CD4-positive, alpha-beta T cell (primary cell): ENCODE data around the gene TSPAN15. TPM values are rescaled to one million over a fixed set of nuclear protein-coding genes. Genes with fewer than 3 reads are reported as not detected.

ENCODE experiments used
- ATAC-seq: fragments of 200-7000 bp; cut with Tn5 transposase; one replicate; pipeline ENCODE4 v1.10.0; 2022; ENCODE audit warnings: mild to moderate bottlenecking; ENCODE audit not compliant: poor library complexity
- CTCF ChIA-PET: fragments of 350-600 bp; sonication (Branson Sonifier 250); formaldehyde crosslinking; loops from one replicate; lab custom pipeline; 2021; ENCODE audit warnings: antibody characterized with exemption, inconsistent platforms; lab: Charles Lee
- POLR2A ChIA-PET: fragments of 350-600 bp; sonication (Branson Sonifier 250); formaldehyde crosslinking; loops from one replicate; lab custom pipeline; 2021; ENCODE audit warnings: antibody characterized with exemption, inconsistent platforms; lab: Charles Lee
- DNase-seq, 14 experiments: peaks; one replicate each; pipeline ENCODE4 v3.0.0-alpha.2; 2013 to 2020; ENCODE audit warnings: mixed read lengths in 2 of 14
- H3K27ac ChIP-seq, 2 donors: one replicate each; pipeline versions ENCODE4 v1.5.1 to v1.7.0; 2013; ENCODE audit warnings: low read length in 2 of 2, low read depth in 1 of 2, mild to moderate bottlenecking in 1 of 2
- H3K27me3 ChIP-seq, 2 experiments: 1 replicate in 1 of 2; 2 replicates in 1 of 2; pipeline versions ENCODE4 v1.6.1 to v1.7.0; 2013; ENCODE audit warnings: low read length in 2 of 2, control low read depth in 1 of 2, mild to moderate bottlenecking in 1 of 2, moderate library complexity in 1 of 2; ENCODE audit not compliant: insufficient read depth in 2 of 2, control insufficient read depth in 1 of 2
- H3K36me3 ChIP-seq: one replicate; pipeline ENCODE4 v1.6.1; 2013; ENCODE audit warnings: low read length, control low read depth; ENCODE audit not compliant: insufficient read depth
- H3K4me1 ChIP-seq: one replicate; pipeline ENCODE4 v1.6.1; 2013; ENCODE audit warnings: low read length, control low read depth; ENCODE audit not compliant: insufficient read depth
- H3K4me3 ChIP-seq: one replicate; pipeline ENCODE4 v1.5.1; 2013; ENCODE audit warnings: mild to moderate bottlenecking, low read length, moderate library complexity
- H3K9me3 ChIP-seq, 2 experiments: 1 replicate in 1 of 2; 2 replicates in 1 of 2; pipeline versions ENCODE4 v1.6.1 to v1.7.0; 2013; ENCODE audit warnings: low read length in 2 of 2, mild to moderate bottlenecking in 2 of 2, control low read depth in 1 of 2, moderate library complexity in 1 of 2; ENCODE audit not compliant: control insufficient read depth in 1 of 2, insufficient read depth in 1 of 2
- H3K27ac Mint-ChIP-seq: one replicate; pipeline ENCODE4 v1.8.0; 2020; ENCODE audit warnings: mixed read lengths
- H3K27me3 Mint-ChIP-seq: one replicate; pipeline ENCODE4 v1.8.0; 2021; ENCODE audit warnings: mixed read lengths
- H3K36me3 Mint-ChIP-seq: one replicate; pipeline ENCODE4 v1.8.0; 2021; ENCODE audit warnings: low read depth, mixed read lengths
- H3K4me1 Mint-ChIP-seq: one replicate; pipeline ENCODE4 v1.8.0; 2021; ENCODE audit warnings: low read depth, mixed read lengths
- H3K4me3 Mint-ChIP-seq: one replicate; pipeline ENCODE4 v1.8.0; 2020; ENCODE audit warnings: mild to moderate bottlenecking, mixed read lengths
- H3K9me3 Mint-ChIP-seq: one replicate; pipeline ENCODE4 v1.8.0; 2020; ENCODE audit warnings: mixed read lengths
- CTCF ChIP-seq: fragments of 200-600 bp; IDR thresholded peaks from one replicate; pipeline ENCODE4 v1.8.0; 2022; ENCODE audit warnings: antibody characterized with exemption, mild to moderate bottlenecking
- intact Hi-C, 2 experiments: fragments of 100-400 bp; cut with DNase I in 1 of 2; cut with micrococcal nuclease in 1 of 2; formaldehyde crosslinking; loops; one replicate each; pipeline versions ENCODE4 v1.15.1 to v1.9.0; 2023 to 2025; cut with DNase I, micrococcal nuclease
- total RNA-seq, 174 experiments: library from RNA in 2 of 174; stranded (reverse) in 2 of 174; gene quantifications; one replicate each; pipeline ENCODE4 v1.2.3 and lab custom pipeline; 2021 to 2026

Gene TSPAN15
- total RNA-seq, 2 experiments from 2014 or later, result 2.2 to 2.5 TPM

GRCh38 chr10:69445041-69445440 is 6.2 kb upstream of the TSPAN15 start:
- intact Hi-C loops, result no loop called here
- POLR2A ChIA-PET, result no interaction called here
- Histone ChIP-seq H3K27ac (no peak overlapping the region), H3K36me3 (no peaks in the 10 kb centered on the region), H3K4me3 (no peak overlapping the region), H3K27me3 (no peaks in the 10 kb centered on the region), H3K4me1 (peaks cover 7% of the 10 kb centered on the region), H3K9me3 (no peaks in the 10 kb centered on the region)
- Mint-ChIP-seq H3K27ac (no peak overlapping the region), H3K27me3 (peaks cover 7% of the 10 kb centered on the region), H3K9me3 (no peaks in the 10 kb centered on the region), H3K4me1 (peaks cover 6% of the 10 kb centered on the region), H3K36me3 (no peaks in the 10 kb centered on the region), H3K4me3 (no peak overlapping the region)
- TF ChIP-seq CTCF, result no peak
- ATAC-seq (no peak), DNase-seq (no peak)
- CTCF ChIA-PET, result no interaction called here

DNA sequence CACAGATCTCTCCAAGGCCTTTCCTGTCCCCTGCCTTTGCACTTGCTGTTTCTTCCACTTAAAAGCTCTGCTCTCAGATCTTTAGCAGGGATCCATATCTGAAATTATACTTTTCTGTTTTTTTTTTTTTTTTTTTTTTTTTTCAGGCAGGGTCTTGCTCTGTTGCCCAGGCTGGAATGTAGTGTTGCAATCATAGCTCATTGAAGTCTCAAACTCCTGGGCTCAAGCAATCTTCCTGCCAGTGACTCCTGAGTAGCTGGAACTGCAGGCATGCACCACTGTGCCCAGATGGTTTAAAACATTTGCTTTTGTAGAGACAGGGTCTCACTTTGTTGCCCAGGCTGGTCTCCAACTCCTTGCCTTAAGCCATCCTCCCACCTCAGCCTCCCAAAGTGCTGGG is 5.0 kb upstream of the TSPAN15 start:
- no peak overlapping the region for H3K4me3 ChIP-seq
- no peaks in the 10 kb centered on the region for H3K9me3 ChIP-seq
- Mint-ChIP-seq H3K27me3 (peaks cover 7% of the 10 kb centered on the region), H3K36me3 (no peaks in the 10 kb centered on the region), H3K4me3 (no peak overlapping the region), H3K9me3 (no peaks in the 10 kb centered on the region), H3K4me1 (peaks cover 12% of the 10 kb centered on the region), H3K27ac (no peak overlapping the region)
- ChIA-PET CTCF (interaction anchor here (0.6 kb wide), 1 partner anchor 12 kb away, joined by 4 read pairs; no protein-coding TSS in a partner anchor), POLR2A (no interaction called here)
- TF ChIP-seq CTCF, result no peak
- intact Hi-C loops, result no loop called here
- ATAC-seq, result no peak
- no peaks in the 10 kb centered on the region for H3K27me3 ChIP-seq
- DNase-seq, result no peak
- no peak overlapping the region for H3K27ac ChIP-seq
- peaks cover 19% of the 10 kb centered on the region for H3K4me1 ChIP-seq
- no peaks in the 10 kb centered on the region for H3K36me3 ChIP-seq

GRCh38 chr10:69446650-69447151 is 4.6 kb upstream of the TSPAN15 start:
- Histone ChIP-seq H3K9me3 (no peaks in the 10 kb centered on the region), H3K27me3 (no peaks in the 10 kb centered on the region), H3K4me1 (peaks cover 23% of the 10 kb centered on the region), H3K36me3 (no peaks in the 10 kb centered on the region), H3K4me3 (no peak overlapping the region), H3K27ac (no peak overlapping the region)
- intact Hi-C loops, result no loop called here
- POLR2A ChIA-PET, result no interaction called here
- H3K36me3 Mint-ChIP-seq, result no peaks in the 10 kb centered on the region
- TF ChIP-seq CTCF, result no peak
- CTCF ChIA-PET, result interaction anchor here (0.6 kb wide), 1 partner anchor 12 kb away, joined by 4 read pairs; no protein-coding TSS in a partner anchor
- no peak overlapping the region for H3K4me3 Mint-ChIP-seq
- DNase-seq (no peak), ATAC-seq (no peak)
- no peak overlapping the region for H3K27ac Mint-ChIP-seq
- peaks cover 15% of the 10 kb centered on the region for H3K4me1 Mint-ChIP-seq
- peaks cover 2% of the 10 kb centered on the region for H3K27me3 Mint-ChIP-seq
- no peaks in the 10 kb centered on the region for H3K9me3 Mint-ChIP-seq
